NOMO-1 (cell line): ENCODE data around the gene CEP295NL.
"Not testable (repeated sequence)": the region's sequence is repeated elsewhere in the genome, so short reads cannot be mapped to it uniquely, and the experiment has no call there.

ENCODE experiments used
- DNase-seq, 2 experiments: peaks; one replicate each; lab custom pipeline; 2025; ENCODE audit not compliant: unreplicated experiment in 2 of 2; lab: John Stamatoyannopoulos, UW

CEP295NL gene

DNA sequence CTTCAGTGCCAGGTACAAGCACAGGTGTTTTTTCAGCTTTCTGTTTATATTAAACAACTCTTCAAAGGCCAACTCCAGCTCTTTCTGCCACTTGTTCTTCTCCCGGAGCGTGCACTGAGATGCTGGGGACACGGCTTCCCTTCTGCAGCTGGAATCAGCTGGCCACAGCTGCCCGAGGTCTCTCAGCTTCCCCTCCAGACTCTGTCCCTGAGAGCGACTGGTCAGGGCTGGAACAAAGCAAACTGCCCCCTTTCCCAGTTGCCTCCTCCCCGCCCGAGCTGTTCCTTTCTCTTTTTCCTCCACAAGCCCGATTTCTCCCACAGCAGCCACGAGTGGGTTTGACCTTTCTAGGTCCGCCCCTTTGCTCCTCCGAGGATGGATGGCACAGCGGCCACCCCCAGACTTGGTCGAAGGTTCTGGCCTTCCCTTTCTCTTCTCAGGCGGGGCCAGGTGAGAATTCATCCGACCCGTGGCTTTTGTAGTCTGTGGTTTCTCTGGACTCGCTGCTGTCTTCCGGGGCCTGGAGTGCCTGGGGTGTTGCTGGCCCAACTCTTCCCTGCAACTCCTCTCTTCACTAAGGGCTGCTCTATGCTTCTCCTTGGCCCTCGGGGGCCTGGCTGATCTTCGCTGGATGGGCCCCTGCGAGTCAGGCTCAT is 11.5 kb downstream of the CEP295NL start:
- DNase-seq, result no peak

DNA sequence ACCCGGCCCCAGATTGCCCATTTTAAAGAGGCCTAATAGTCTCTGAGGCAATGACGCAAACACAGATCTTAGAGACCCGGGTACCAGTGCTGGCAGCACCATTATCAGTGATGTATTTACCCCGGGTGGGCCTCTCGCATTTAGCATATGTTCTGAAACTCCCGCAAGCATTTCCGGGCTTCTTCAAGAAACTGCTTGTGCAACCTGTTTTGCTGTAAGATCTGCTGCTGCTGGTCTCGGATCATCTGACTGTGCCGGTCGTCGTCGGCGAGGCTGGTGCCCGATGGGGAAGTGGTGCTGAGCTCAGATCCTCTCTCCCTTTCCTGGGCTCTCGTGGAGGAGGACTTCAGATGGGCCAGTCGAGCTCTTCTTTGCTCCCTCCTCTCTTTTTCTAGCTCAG is 12.5 kb downstream of the CEP295NL start:
- DNase-seq, result peak; percentile 93 to 99

DNA sequence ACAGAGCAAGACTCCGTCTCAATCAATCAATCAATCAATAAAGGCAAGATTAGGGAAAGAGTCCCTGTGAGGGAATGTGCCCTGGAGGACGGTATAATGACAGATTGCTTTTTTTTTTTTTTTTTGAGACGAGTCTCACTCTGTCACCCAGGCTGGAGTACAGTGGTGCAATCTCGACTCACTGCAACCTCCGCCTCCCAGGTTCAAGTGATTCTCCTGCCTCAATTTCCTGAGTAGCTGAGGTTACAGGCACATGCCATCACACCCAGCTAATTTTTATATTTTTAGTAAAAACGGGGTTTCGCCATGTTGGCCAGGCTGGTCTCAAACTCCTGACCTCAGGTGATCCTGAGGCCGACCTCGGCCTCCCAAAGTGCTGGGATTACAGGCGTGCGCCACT is 12.9 kb downstream of the CEP295NL start:
- DNase-seq, result not testable (repeated sequence)

DNA sequence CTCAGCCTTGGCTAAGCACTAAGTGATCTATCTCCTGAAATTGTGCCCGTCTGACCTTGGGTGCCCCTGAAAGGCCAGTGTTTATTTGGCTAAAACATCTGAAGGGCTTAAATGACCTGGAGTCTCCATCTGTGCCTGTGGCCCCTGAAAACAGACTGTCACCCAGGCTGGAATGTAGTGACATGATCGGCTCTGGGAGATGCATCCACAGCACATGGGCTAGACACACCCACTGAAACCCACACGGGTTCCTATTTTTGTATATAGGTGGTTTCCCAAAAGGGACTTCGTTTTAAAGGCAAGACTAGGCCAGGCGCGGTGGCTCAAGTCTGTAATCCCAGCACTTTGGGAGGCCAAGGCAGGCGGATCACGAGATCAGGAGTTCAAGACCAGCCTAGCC is 13.5 kb downstream of the CEP295NL start:
- peak; percentile 11 to 14 for DNase-seq

DNA sequence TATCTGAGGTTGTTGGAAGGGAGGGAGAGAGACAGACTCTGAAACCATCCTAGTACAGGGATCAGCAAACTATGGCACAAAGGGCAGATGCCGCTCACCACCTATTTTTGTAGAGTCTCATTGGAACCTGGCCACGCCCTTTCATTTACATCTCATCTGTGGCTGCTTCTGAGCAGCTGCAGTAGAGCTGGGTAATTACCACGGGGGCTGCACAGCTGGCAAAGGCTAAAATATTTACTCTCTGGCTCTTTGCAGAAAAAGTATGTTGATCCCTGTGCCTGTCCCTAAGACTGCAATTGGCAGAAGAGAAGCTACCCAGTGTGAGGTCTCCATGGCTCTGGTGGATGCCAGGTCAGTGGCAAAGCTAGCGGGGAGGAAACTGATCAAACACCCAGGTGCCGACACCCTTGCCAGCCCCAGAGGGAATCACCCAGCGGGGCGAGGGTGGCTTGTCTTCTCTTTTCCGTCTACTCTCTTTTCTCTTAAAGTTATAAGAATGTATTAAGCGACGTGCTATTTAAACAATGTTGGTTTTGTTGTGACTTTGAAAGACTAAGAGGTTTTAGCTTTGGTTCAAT is 14.0 kb downstream of the CEP295NL start:
- no peak for DNase-seq

DNA sequence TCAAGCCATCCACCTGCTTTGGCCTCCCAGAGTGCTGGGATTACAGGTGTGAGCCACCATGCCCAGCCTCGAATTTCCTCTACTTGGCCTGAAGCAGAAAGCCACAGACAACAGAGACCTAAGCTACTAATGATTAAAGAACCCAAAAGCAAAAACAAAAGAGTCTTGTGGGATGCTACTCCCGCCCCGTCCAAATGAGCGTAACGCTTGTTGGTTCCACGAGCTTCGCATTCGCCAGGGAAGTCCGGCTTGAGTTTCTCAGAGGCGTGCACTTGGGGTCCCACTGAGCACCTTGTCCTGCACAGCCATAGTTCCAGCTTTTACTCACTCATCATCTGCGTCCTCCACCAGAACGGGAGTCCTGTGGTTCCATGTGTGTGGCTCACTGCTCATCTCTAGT is 16.0 kb downstream of the CEP295NL start:
- no peak for DNase-seq

GRCh38 chr17:78885956-78886355 is 17.0 kb downstream of the CEP295NL start:
- no peak for DNase-seq

DNA sequence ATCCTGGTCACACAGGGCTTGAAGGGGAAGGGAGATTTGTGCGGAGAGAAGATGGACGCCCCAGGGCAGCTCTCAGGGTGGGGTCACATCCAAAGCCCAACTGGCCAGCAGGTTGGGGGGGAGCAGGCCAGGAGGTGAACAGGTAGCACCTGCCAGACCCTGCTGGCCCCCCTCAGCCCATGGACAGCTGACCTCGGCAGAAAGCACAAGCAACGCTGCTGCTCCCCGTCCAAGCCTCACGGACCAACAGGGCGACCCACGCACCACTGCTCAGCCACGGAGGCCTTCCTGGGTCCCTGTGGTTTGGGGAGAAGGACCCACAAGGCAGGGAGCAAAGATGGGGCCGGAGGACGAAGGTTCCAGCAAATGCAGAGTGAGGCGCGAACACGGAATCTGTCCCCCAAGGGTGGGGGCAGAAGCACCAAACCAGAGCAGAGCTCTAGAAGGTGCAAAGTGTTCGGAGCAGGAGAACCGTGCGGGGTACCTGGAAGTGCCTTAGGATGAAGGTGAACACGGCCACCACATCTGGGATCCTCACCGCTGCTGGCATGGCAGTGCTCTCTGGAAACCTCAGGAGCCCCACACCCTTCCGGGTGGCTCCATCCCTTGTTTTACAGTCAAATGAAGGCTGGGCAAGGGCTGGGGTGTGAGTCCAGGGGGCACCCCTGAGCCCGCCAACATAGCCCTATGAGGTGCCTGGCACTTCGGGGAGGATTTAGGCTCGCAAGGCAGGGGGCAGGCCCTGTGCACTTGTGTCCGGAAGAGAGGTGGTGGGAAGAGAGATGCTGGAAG is 17.9 kb downstream of the CEP295NL start:
- no peak for DNase-seq

DNA sequence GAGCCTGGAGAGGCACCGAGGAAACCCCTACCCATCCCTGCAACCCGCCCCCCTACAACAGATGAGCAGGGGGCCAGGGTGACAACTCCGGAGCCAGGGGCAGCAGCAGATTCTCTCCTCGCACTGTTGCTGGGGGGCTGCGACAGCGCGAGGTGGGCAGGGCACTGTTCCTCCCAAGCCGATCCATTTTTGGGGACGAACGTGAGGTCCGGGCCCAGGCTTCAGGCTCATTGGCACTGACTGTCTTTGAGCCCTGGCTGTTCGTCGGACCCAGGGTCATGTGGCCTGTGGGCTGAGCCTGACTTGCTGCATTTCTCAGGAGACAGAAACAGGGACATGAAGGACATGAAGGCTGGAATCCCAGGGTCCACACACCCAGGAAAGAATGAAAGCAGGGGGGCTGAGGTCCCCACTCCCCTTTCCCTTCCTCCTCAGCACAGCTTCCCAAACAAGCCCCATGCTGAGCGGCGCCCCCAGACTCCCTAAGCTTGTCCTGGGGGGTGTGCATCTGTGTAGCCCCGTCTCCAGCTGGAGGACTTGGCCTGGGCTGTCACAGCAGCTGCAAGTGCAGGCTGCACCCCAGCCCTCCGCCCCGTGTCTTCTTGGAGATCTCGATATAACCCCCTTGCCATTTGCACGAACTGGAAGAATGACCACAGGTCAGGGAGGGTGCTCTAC is 18.7 kb downstream of the CEP295NL start:
- DNase-seq, result no peak

- DNase-seq, result peak in 1 of 2 experiments; percentile 30
Measured at GRCh38 chr17:78883533-78884131, 19.4 kb downstream of the CEP295NL start.

DNA sequence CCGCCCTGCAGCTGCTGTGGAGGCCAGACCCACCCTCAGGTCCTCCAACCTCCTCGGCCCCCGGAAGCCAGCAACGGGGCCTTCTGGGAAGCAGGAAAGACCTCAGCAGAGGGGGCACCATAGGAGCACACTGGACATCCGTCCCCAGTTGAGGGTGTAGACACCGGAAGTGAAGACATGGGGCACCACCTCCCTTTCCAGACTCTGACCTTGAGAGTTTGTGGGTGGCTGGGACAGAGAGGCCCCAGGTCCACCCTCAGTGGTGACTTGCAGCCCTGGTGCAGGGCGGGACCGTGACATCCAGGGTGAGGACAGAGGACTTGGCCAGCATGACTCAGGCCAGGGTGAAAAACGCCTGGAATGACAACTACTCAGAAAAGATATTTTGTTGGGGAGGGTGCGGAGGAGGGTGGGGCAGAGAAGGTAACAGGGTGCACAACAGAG is 19.9 kb downstream of the CEP295NL start:
- peak; percentile 58 to 66 for DNase-seq

GRCh38 chr17:78882540-78883088 is 20.4 kb downstream of the CEP295NL start:
- DNase-seq, result peak in 1 of 2 experiments; percentile 58

DNA sequence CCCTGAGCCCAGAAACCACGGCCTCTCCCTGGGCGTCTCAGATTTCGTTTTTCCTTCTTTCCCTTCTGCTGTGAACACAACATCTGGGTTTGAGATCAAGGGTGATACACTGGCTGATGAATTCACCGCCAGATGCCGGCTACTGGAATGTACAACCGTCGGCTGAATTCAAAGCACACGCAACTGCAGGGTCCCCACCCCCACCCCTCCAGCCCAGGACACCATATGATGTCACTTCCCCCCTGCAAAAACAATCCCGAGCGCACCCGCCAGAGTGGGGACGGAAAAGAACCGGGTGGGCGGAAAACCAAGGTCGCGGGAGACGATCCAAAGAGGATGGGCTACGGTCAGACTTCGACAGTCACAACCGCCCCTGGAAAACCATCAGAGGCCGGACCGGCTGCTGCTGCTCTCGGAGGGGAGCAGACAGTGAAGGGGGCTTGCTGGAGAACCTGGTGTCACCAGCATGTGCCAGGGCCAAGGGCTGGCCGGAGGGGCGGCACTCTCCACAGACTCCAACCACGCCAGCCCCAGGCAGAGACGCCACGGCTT is 23.3 kb downstream of the CEP295NL start:
- no peak for DNase-seq

DNA sequence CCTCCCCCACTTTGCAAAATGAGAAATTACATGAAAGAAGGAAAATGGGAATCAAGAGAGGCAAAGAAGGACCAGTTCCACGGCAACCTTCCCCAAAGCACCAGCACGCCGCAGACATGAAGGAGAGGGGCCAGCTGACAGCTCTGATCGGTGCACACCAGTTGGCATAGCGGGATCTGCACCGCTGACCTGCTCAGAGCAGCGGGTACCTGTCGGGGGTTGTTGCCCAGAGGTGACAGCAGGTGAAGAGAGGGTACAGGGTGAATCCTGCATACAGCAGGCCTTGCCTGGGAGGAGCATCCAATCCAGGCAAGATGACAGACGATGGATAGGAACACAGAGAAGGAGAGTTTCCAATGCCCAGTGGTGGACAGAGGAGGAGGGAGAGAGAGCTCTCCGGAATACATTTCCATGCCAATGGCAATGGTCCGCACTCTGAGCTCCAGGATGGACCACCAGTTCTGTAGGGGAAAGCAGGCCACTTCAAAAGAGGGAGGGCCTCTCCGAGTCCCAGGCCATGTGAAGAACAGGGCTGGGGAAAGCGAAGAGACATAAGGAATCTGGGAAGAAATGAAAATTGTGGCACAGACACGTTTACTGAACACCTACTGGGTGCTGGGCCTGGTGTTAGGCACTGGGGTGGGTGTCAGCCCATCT is 24.0 kb downstream of the CEP295NL start:
- no peak for DNase-seq

GRCh38 chr17:78878261-78878660 is 24.7 kb downstream of the CEP295NL start:
- DNase-seq, result no peak

GRCh38 chr17:78876954-78877517 is 26.0 kb downstream of the CEP295NL start:
- not testable (repeated sequence) for DNase-seq

DNA sequence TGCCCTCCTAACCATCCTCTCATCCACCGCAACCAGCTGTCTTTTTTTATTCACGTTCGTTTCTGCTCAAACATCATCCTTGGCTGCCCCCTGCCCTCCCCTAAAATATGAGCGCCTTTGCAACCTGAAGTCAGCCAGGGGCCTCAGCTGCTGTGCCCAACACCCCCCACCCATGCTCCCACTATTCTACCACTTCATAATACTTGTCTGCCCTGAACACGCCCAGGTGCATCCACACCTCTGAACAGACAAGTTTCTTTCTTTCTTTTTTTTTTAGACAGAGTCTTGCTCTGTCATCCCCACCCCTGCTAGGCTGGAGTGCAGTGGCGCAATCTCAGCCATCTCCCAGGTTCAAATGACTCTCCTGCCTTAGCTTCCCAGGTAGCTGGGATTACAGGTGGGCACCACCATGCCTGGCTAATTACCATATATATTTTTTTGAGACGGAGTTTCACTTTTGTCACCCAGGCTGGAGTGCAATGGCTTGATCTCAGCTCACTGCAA is 26.9 kb downstream of the CEP295NL start:
- no peak for DNase-seq

- no peak for DNase-seq
Measured at GRCh38 chr17:78875363-78876093, 27.5 kb downstream of the CEP295NL start.
